CD4-positive, CD25-positive, alpha-beta regulatory T cell (primary cell): ENCODE measurements around the gene ZNF57. TPM values are rescaled to one million over a fixed set of nuclear protein-coding genes. Genes with fewer than 3 reads are reported as not detected.
"Not testable (repeated sequence)": the region's sequence is repeated elsewhere in the genome, so short reads cannot be mapped to it uniquely, and the experiment has no call there.

ENCODE experiments used
- ATAC-seq, 2 donors: fragments of 150-1000 bp; cut with Tn5 transposase; one replicate each; pipeline ENCODE4 v1.10.0; 2021; ENCODE audit warnings: low read depth in 2 of 2, moderate number of reproducible peaks in 2 of 2, moderate library complexity in 1 of 2
- DNase-seq, 3 donors: peaks; one replicate each; pipeline versions ENCODE4 v3.0.0 to v3.0.0-alpha.2; 2012 to 2022; ENCODE audit warnings: mixed read lengths in 1 of 3
- H3K27ac ChIP-seq: one replicate; pipeline ENCODE4 v1.7.0; 2013; ENCODE audit warnings: mild to moderate bottlenecking, low read length; ENCODE audit not compliant: insufficient read depth, poor library complexity, severe bottlenecking
- H3K27me3 ChIP-seq: one replicate; pipeline ENCODE4 v1.7.0; 2013; ENCODE audit warnings: low read length; ENCODE audit not compliant: control insufficient read depth, insufficient read depth
- H3K36me3 ChIP-seq: one replicate; pipeline ENCODE4 v1.7.0; 2013; ENCODE audit warnings: mild to moderate bottlenecking, low read length, moderate library complexity; ENCODE audit not compliant: control insufficient read depth, insufficient read depth
- H3K4me1 ChIP-seq: 2 replicates; pipeline ENCODE4 v1.7.0; 2013; ENCODE audit warnings: mild to moderate bottlenecking, low read length; ENCODE audit not compliant: insufficient read depth, control insufficient read depth, poor library complexity, severe bottlenecking
- H3K4me3 ChIP-seq: one replicate; pipeline ENCODE4 v1.7.0; 2013; ENCODE audit warnings: low read depth, mild to moderate bottlenecking, low read length, moderate library complexity
- H3K9me3 ChIP-seq, 2 experiments: 1 replicate in 1 of 2; 2 replicates in 1 of 2; pipeline ENCODE4 v1.7.0; 2013; ENCODE audit warnings: low read length in 2 of 2, mild to moderate bottlenecking in 1 of 2, moderate library complexity in 1 of 2; ENCODE audit not compliant: control insufficient read depth in 2 of 2
- H3K27ac Mint-ChIP-seq, 3 donors: one replicate each; pipeline ENCODE4 v1.8.0; 2020 to 2022; ENCODE audit warnings: mild to moderate bottlenecking in 3 of 3, mixed read lengths in 3 of 3, moderate library complexity in 2 of 3
- H3K27me3 Mint-ChIP-seq: one replicate; pipeline ENCODE4 v1.8.0; 2022; ENCODE audit warnings: mild to moderate bottlenecking, mixed read lengths
- H3K36me3 Mint-ChIP-seq: one replicate; pipeline ENCODE4 v1.8.0; 2020; ENCODE audit warnings: mixed read lengths
- H3K4me1 Mint-ChIP-seq, 4 donors: one replicate each; pipeline ENCODE4 v1.8.0; 2020 to 2022; ENCODE audit warnings: mixed read lengths in 4 of 4, mild to moderate bottlenecking in 1 of 4
- H3K4me3 Mint-ChIP-seq, 4 donors: one replicate each; pipeline ENCODE4 v1.8.0; 2020 to 2022; ENCODE audit warnings: mild to moderate bottlenecking in 4 of 4, mixed read lengths in 4 of 4, moderate library complexity in 3 of 4
- H3K9me3 Mint-ChIP-seq, 7 donors: one replicate each; pipeline ENCODE4 v1.8.0; 2020 to 2022; ENCODE audit warnings: mixed read lengths in 7 of 7, mild to moderate bottlenecking in 3 of 7, moderate library complexity in 2 of 7
- polyA plus RNA-seq, 4 donors: library from polyadenylated mRNA; unstranded; fragments of 300-500 nt; fragmentation: Illumina TruSeq; gene quantifications; one replicate each; pipeline ENCODE4 v1.2.3, GENCODE V29; 2021
- total RNA-seq: library from RNA; stranded (reverse); gene quantifications from one replicate; pipeline ENCODE4 v1.2.3, GENCODE V29; 2022

ZNF57 gene
- total and polyA plus RNA-seq, 5 donors from 2014 or later: 3.0 to 7.6 (median 3.8) TPM

DNA sequence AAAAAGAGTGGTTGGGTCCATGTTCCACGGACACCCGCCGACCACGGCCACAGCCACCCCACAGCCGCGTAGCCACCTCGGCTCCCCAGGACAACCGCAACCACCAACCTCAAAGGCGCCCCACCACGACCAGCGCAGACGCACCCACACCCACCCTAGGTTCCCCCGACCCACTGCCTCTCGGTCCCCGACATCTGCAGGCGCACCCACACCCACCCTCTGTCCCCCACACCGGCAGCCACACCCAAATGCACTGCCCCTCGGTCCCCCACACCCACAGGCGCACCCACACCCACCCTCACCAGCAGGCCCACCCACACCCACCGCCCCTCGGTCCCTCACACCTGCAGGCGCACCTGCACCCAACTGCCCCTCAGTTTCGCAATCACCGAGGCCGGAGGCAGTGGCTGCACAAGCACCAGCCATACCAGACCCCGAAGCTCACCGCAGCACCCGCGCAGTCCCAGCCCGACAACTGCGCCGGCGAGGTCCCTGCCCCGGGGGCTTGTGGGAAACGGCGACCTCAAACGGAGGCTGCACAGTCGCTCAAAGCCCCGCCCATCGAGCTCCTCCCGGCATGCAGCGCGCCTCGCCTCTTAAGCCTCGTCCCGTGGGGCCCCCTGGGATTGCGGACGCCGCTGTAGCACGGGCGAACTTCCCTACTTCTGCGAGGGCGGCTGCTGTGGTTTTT is 25.8 kb downstream of the ZNF57 start:
- no peaks in the 10 kb centered on the region for H3K27me3 ChIP-seq
- Mint-ChIP-seq H3K27ac (no peak overlapping the region), H3K4me3 (no peak overlapping the region), H3K36me3 (peaks cover 8% of the 10 kb centered on the region), H3K27me3 (no peaks in the 10 kb centered on the region), H3K9me3 (peaks cover 5 to 13% (median 7%) of the 10 kb centered on the region in 7 donors), H3K4me1 (peaks cover 0 to 2% (median 0%) of the 10 kb centered on the region in 4 donors)
- ATAC-seq (no peak), DNase-seq (no peak)
- H3K9me3 ChIP-seq: peaks cover 4 to 5% of the 10 kb centered on the region in 2 experiments
- H3K4me3 ChIP-seq: no peak overlapping the region
- H3K27ac ChIP-seq: no peak overlapping the region
- H3K36me3 ChIP-seq: no peaks in the 10 kb centered on the region
- H3K4me1 ChIP-seq: no peaks in the 10 kb centered on the region

GRCh38 chr19:2927032-2927430 is 26.3 kb downstream of the ZNF57 start:
- no peak overlapping the region for H3K4me3 ChIP-seq
- H3K4me1 Mint-ChIP-seq: peaks cover 0 to 4% (median 0%) of the 10 kb centered on the region in 4 donors
- H3K4me1 ChIP-seq: no peaks in the 10 kb centered on the region
- H3K4me3 Mint-ChIP-seq: no peak overlapping the region
- H3K27me3 Mint-ChIP-seq: no peaks in the 10 kb centered on the region
- H3K9me3 ChIP-seq: peaks cover 6 to 8% of the 10 kb centered on the region in 2 experiments
- no peak overlapping the region for H3K27ac Mint-ChIP-seq
- peaks cover 10% of the 10 kb centered on the region for H3K36me3 Mint-ChIP-seq
- H3K27ac ChIP-seq: no peak overlapping the region
- no peak for ATAC-seq
- no peak for DNase-seq
- no peaks in the 10 kb centered on the region for H3K27me3 ChIP-seq
- H3K9me3 Mint-ChIP-seq: peaks cover 5 to 15% (median 9%) of the 10 kb centered on the region in 7 donors
- H3K36me3 ChIP-seq: no peaks in the 10 kb centered on the region

GRCh38 chr19:2933490-2933910 is 32.8 kb downstream of the ZNF57 start:
- Mint-ChIP-seq H3K27me3 (no peaks in the 10 kb centered on the region), H3K9me3 (peaks cover 7 to 48% (median 15%) of the 10 kb centered on the region in 7 donors), H3K4me1 (peaks cover 0 to 4% (median 0%) of the 10 kb centered on the region in 4 donors), H3K27ac (no peak overlapping the region), H3K36me3 (peaks cover 35% of the 10 kb centered on the region), H3K4me3 (peak overlapping the region in 1 of 4 donors; percentile 29)
- Histone ChIP-seq H3K4me3 (no peak overlapping the region), H3K9me3 (peaks cover 31 to 40% of the 10 kb centered on the region in 2 experiments), H3K27ac (no peak overlapping the region), H3K36me3 (peaks cover 30% of the 10 kb centered on the region), H3K27me3 (no peaks in the 10 kb centered on the region), H3K4me1 (no peaks in the 10 kb centered on the region)
- ATAC-seq (no peak), DNase-seq (no peak)

DNA sequence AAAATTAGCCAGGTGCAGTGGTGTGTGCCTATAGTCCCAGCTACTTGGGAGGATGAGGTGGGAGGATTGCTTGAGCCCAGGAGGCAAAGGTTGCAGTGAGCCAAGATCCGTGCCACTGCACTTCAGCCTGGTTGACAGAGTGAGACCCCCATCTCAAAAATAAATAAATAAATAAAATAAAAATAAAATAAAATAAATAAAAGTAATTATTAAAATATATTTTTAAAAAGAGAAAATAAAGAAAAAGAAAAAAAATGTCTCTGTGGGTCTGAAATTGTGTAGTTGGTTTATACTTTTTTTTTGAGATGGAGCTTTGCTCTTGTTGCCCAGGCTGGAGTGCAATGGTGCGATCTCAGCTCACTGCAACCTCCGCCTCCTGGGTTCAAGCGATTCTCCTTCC is 35.1 kb downstream of the ZNF57 start:
- H3K4me3 ChIP-seq, H3K27ac ChIP-seq, H3K27me3 Mint-ChIP-seq, H3K4me3 Mint-ChIP-seq, DNase-seq, H3K4me1 Mint-ChIP-seq, H3K27me3 ChIP-seq, H3K27ac Mint-ChIP-seq, H3K4me1 ChIP-seq, ATAC-seq: not testable (repeated sequence)
- Mint-ChIP-seq H3K36me3 (peaks cover 31% of the 10 kb centered on the region), H3K9me3 (peaks cover 3 to 40% (median 11%) of the 10 kb centered on the region in 7 donors)
- Histone ChIP-seq H3K9me3 (peaks cover 28 to 40% of the 10 kb centered on the region in 2 experiments), H3K36me3 (peaks cover 30% of the 10 kb centered on the region)

- H3K27ac Mint-ChIP-seq: peak overlapping the region in 1 of 3 donors; percentile 36
- no peaks in the 10 kb centered on the region for H3K9me3 Mint-ChIP-seq
- H3K4me3 Mint-ChIP-seq: peak overlapping the region; percentile 30 to 93 (median 70)
- H3K27me3 Mint-ChIP-seq: peaks cover 6% of the 10 kb centered on the region
- DNase-seq (no peak), ATAC-seq (no peak)
- Histone ChIP-seq H3K4me3 (no peak overlapping the region), H3K27ac (no peak overlapping the region), H3K4me1 (peaks cover 15% of the 10 kb centered on the region), H3K36me3 (no peaks in the 10 kb centered on the region), H3K9me3 (no peaks in the 10 kb centered on the region), H3K27me3 (no peaks in the 10 kb centered on the region)
- H3K36me3 Mint-ChIP-seq: peaks cover 6% of the 10 kb centered on the region
- peaks cover 3 to 32% (median 6%) of the 10 kb centered on the region in 4 donors for H3K4me1 Mint-ChIP-seq
Measured at GRCh38 chr19:2942928-2943640, 42.4 kb downstream of the ZNF57 start.

GRCh38 chr19:2944403-2944774 is 43.7 kb downstream of the ZNF57 start:
- Histone ChIP-seq H3K4me3 (peak overlapping the region; percentile 32), H3K27me3 (no peaks in the 10 kb centered on the region), H3K27ac (peak overlapping the region; percentile 88), H3K36me3 (no peaks in the 10 kb centered on the region), H3K4me1 (peaks cover 18% of the 10 kb centered on the region), H3K9me3 (no peaks in the 10 kb centered on the region)
- ATAC-seq (no peak), DNase-seq (no peak)
- Mint-ChIP-seq H3K27me3 (peaks cover 6% of the 10 kb centered on the region), H3K27ac (peak overlapping the region; percentile 79 to 99 (median 97)), H3K9me3 (no peaks in the 10 kb centered on the region), H3K4me1 (peaks cover 3 to 39% (median 11%) of the 10 kb centered on the region in 4 donors), H3K4me3 (peak overlapping the region; percentile 92 to 99 (median 97)), H3K36me3 (peaks cover 3% of the 10 kb centered on the region)

GRCh38 chr19:2944775-2945574 is 44.2 kb downstream of the ZNF57 start, which contains the start of gene ZNF77:
TSS of gene ZNF77 (minus strand) at chr19:2944971. CDS start at chr19:2944840, 131 bp downstream.
- ATAC-seq: peak; percentile 98 to 99
- Mint-ChIP-seq H3K9me3 (no peaks in the 10 kb centered on the region), H3K4me3 (peak within 1 kb of the TSS; percentile 92 to 99 (median 97)), H3K4me1 (peaks cover 3 to 45% (median 14%) of the 10 kb centered on the region in 4 donors), H3K36me3 (peaks cover 3% of the 10 kb centered on the region), H3K27me3 (peaks cover 6% of the 10 kb centered on the region), H3K27ac (peak within 1 kb of the TSS; percentile 93 to 99 (median 97))
- peak within 1 kb of the TSS; percentile 88 for H3K27ac ChIP-seq
- peak within 1 kb of the TSS; percentile 32 for H3K4me3 ChIP-seq
- H3K36me3 ChIP-seq: no peaks in the 10 kb centered on the region
- H3K4me1 ChIP-seq: peaks cover 24% of the 10 kb centered on the region
- no peaks in the 10 kb centered on the region for H3K9me3 ChIP-seq
- H3K27me3 ChIP-seq: no peaks in the 10 kb centered on the region
- DNase-seq: peak; percentile 98 to 99 (median 99)
